Measurements from ENCODE around the gene SLC6A3.

GRCh38 chr5:1374030-1374678 lies 71.1 kb downstream of the SLC6A3 start:
- TF ChIP-seq SOX6 (IDR thresholded peaks at IDR 0.05) (no peak), SOX6 (CRISPR knock-in tag; IDR thresholded peaks at IDR 0.05) (no peak), ARID3A (IDR thresholded peaks at IDR 0.05; ENCODE audit: low read depth, low read length) (no peak), SRF (IDR thresholded peaks at IDR 0.05; ENCODE audit: low read depth, low read length) (no peak), ZNF274 (CRISPR knock-in tag; IDR thresholded peaks at IDR 0.05) (no peak), ZNF34 (CRISPR knock-in tag; IDR thresholded peaks at IDR 0.05; ENCODE audit: borderline replicate concordance) (no peak), AHR (CRISPR knock-in tag; IDR thresholded peaks at IDR 0.05) (no peak), MTF1 (CRISPR knock-in tag; IDR thresholded peaks at IDR 0.05) (no peak), TBP (CRISPR knock-in tag; IDR thresholded peaks at IDR 0.05) (no peak)
